Stimulated activated CD8-positive, alpha-beta memory T cell treated with anti-CD3 and anti-CD28 coated beads, Interleukin-2, amount 100 ng/mL, for 1 hour (primary cell): ENCODE data around the gene NXT1.

Experiments
- DNase-seq, 2 donors: peaks; one replicate each; pipeline ENCODE4 v3.0.0-alpha.2; 2020; ENCODE audit warnings: low read depth in 2 of 2

NXT1 gene

DNA sequence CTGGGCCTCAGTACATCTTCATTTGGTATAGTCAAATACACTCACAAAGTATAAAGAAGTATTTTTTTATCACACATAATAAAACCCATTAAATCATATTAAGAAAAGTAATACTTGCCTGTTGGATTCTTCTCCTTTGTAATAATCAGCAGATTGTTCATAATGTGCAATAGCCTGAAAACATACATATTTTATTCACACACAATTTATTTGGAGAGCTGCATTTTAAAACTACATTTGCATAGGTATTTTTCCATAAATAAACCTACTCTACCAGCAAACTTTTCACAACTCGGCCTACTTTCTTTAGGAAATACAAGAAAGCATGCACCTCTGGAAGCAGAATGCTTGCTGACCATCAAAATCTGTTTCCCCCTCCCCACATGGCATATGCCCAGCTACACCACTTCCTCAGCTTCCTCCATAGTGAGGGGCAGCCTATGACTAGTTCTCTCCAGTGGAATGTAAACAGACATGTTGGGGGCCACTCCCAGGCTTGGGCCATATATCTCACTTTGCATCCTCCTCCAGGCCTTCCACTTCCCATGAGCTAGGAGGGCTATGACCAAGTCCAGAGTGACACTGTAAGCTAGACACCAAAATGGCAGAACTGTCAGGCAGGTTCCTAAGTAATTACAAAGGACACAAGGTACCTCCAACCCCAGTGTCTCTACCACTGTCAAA is 39.6 kb downstream of the NXT1 start:
- DNase-seq = no peak

DNA sequence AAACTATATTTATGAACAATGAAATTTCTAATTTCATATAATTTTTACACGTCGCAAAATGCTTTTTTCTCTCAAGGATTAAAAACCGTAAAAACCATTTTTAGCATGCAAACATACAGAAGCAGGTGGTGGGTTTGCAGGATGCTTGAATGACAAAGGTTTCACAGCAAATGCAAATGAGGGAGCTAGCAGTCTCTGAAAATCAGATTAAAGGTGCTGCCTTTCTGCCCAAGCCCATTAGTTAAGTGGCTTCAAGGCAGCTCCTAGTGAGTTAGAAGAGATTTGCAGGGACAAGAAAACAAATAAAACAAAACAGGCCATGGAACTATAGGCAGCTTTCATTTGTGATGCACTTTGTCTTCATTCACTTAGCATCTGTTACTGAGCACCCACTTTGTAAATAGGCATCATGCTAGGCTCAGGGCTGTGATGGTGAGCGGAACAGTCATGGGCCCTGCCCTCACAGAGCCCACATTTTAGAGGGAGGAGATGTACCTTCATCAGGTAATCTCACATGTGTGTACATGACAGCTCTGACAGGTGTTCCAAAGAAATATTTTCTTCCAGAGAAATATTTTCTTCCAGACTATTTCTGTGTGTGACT is 41.2 kb downstream of the NXT1 start:
- no peak for DNase-seq

DNA sequence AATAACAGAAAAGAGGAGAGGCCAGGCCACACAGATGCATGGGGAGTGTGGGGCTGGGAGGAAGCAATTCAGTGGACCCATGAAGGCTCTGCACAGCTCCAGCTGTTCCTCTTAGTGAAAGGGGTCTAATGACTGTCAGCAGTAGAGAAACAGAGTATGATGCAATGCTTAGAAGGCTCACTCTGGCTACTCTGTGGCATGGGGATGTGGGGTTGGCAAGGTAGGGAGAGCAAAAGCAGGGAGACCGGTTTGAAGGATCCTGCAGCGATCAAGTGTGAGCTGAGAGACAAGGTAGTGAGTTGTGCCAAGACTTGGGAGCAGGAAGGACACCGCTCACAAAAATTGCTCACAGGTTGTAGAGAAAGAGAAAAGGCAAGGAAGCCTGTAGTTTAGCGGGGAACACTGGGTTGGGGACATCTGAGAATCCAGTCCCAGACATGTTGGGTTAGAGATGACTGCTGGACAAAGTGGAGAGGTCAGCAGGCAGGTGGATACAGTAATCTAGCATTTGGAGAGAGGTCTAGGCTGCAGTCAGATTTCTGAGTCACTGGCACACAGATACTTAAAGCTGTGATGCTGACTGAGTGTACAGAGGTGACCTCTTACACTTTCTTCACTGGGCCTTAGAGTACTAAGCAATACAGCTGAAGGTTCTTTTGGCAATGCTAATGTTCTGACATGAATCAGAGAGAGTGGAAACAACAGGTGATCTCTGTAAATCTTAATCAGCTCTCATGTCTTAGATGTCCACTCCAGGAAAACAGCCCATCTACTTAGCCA is 43.6 kb downstream of the NXT1 start:
- no peak for DNase-seq

DNA sequence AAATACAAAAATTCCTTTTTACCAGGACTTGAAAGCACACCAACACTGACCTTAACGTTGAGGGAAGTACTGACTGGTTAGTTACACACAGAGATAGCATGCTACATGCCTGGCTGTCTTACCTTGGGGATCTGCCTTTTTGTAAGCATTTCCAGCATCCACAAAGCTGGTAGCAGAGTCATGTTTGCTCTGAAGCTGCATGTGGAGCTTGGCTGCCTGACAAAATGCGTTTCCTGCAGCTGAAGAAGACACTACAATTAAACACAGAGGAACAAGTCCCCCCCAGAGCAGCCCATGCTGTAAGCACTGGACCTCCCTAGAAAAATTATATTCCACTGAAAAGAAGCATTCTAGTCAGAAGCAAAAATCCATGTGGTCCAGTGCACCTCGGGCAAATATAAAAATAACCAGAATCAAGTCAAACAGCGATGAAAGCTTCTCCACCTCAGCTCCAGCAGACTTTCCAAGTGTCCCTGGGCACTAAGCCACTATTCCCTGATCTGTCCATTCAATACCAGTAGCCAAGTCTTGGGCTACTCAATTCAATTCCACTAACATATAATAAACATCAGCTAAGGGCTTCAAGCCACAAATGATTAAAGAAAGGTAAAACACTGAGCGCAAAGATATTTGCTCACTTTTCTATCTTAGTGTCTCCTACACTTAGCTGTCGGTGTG is 46.5 kb downstream of the NXT1 start:
- no peak for DNase-seq

DNA sequence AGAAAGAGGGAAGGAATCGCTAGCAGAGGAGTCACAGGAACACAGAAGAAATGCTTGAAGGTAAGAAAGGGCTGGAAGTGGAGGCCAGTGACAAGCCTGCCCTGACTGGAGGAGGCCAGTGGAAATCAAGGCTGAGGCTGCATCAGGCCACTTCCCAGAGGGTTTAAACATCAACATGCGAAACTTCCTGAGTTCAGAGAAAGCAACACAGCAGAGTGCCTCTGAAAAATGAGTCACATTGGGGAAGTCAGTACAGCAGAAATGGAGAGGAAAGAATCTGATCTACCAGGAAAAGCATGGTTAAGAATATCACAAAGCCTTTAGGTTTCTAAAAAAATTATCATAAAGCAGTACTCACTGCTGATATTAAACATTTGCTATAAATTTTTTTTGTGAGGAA is 47.4 kb downstream of the NXT1 start:
- no peak for DNase-seq

DNA sequence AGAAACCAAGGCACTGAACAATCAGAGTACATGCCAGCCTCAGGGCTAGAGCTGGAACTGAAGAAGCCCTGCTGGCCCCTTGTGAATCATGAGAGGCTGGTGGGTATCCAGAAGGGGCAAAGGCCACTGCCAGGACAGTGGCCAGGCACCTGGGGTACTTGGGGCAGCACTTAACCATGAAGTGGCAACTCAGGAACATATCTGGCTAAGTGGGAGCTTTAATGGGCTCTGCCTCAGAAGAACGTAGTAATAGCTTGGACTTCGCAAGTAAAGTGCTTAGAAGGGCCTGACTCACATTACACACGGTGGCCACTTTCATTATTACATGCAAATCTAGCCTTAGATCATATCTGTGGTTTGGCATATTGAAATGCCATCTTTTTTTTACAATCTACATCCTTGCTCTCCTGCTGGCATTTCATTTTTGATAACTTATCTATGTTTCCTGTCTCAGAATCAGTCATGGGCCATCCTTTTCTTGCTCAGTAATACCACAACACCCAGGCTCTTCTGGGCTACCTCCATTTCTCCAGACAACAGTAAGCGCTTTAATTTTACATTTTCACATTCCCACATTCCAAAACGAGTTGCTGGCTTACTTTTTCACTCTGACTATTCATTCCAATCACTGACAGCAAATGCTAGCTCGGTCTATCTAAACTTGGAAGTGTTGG is 49.1 kb downstream of the NXT1 start:
- DNase-seq = no peak

DNA sequence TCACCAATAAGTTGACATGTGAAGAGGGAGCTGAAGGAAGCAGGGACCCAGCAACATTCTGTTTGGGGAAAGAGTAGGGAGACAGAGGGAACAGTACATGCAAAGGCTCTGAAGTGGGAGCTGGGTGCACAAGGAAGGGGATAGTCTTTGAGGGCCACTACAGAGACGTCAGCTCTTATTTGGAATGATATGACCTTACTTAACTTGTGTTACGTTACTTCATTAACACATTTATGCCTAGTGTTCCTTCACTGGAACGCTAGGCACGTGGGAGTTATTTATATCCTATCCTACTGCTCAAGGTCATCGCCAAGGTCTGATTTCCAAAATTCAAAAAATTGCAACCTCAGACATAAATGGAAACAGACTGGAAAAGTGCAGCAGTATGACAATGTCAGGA is 50.5 kb downstream of the NXT1 start:
- DNase-seq = no peak

DNA sequence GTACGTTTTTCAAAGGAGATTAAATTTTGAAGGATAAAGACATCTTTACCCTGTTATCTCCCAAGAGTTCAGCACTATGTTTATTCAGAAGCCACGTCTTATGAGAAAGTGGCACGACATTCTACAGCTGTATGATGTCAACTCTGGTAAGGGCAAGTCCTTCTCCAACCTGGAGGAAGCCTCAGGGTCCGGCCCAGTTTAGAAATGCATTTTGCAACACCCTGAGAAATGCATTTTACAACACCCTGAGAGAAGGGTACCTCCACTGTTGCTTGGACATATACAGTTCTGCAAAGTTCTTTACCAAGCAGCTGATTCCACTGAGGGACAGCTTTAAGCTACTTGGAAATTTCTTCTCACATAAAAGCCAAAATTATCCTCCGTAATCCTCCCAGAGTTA is 53.2 kb downstream of the NXT1 start:
- DNase-seq = no peak

DNA sequence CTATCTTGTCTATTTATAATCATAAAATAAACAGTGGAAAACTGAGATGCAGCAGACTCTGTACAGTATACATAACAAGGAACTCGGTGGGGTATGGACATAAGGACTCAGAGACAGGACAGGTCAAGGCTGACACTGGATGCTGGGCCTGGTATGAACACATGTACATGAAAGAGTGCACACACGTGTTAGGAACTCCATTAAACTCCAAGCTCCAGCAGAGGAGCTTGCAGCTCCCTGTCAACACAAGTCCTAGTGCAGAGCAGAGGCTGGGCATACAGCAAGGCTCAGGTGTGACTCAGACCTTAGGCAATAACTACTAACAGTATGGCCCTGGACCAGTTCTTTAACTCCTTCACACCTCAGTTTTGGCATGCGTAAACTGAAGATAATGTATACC is 53.6 kb downstream of the NXT1 start:
- no peak for DNase-seq
